Raji (cell line): ENCODE results near the gene CYB5B.

ENCODE experiments used
- POLR2A ChIP-seq: IDR thresholded peaks from 2 replicates; pipeline ENCODE4 v1.6.1; 2011; ENCODE audit warnings: low read depth, low read length, control low read depth; ENCODE audit not compliant: insufficient read depth

Gene CYB5B

DNA sequence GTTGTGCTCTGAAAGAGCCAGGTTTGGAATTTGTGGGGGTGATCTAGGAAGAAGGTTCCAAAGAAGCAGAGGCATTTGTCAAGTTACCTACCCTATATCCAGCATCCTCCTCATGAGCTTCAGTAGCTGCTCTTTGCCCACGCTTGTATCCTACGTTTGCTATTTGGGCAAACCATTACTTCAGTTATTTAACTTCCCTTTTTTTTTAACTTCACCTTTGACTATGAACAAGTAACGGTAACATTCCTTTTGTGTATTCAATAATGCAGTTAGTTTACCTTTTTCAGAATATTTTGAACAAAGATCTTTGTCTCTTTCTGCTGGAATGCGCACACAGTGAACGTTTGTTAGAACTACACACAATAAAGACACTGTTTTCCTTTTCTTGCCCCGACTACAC, 41.5 kb downstream of the CYB5B start:
- TF ChIP-seq POLR2A, result no peak

DNA sequence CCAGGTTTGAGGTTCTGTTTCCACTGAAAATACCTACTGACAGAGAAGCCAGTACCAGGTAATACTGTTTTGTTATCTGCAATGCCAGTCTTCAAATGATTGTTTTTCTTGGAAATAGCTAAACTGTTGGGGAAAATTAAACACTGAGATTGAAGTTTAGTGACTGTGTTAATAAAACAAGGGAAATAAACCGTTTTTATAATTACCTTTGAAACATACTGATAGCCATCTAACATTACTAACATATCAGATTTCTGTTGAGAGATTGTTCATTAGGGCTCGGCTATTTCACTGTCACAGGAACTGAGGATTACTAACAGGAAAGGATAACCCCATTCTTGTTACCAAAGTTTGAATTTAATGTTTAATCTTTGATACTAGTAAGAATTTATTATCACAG, 42.1 kb downstream of the CYB5B start:
- TF ChIP-seq POLR2A, result no peak

DNA sequence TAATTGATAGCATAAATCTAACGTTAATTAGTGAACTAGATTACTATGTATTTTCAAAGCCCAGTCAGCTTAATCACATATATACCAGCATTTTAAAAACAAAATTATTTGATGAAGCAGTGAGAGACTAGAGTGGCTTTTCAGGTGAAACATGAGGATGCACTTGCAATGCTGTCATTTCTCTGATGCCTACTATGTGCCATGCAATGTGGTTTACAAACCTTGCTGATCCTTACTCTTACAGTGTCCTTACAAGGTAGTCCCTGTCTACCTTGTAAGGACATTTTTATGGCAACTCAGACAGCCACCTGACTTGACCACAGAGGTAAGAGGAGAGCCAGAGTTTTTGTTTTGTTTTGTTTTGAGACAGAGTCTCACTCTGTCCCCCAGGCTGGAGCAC, 42.7 kb downstream of the CYB5B start:
- TF ChIP-seq POLR2A, result no peak

DNA sequence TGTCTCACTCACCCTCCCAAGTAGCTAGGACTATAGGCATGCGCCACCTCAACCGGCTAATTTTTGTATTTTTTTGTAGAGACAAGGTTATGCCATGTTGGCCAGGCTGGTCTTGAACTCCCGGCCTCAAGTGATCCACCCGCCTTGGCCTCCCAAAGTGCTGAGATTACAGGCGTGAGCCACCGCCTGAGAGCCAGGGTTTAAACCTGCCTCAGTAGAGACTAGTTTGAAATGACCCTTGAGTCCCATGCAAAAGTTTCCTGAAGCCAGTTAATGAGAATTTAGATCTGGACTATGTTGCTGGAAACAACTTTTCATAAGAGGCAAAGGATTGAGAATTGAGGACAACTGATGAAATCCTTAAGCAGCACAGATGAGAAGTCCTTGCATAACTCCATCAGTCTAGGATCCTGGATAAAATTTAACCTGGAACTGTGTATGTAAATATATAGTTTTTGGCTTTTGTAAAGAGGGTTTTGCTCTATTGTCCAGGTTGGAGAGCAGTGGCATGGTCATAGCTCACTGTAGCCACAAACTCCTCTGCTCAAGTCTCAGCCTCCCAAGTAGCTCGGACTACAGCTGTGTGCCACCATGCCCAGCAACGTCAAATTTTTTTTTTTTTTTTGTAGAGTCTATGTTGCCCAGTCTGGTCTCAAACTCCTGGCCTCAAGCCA, 43.2 kb downstream of the CYB5B start:
- TF ChIP-seq POLR2A, result no peak

DNA sequence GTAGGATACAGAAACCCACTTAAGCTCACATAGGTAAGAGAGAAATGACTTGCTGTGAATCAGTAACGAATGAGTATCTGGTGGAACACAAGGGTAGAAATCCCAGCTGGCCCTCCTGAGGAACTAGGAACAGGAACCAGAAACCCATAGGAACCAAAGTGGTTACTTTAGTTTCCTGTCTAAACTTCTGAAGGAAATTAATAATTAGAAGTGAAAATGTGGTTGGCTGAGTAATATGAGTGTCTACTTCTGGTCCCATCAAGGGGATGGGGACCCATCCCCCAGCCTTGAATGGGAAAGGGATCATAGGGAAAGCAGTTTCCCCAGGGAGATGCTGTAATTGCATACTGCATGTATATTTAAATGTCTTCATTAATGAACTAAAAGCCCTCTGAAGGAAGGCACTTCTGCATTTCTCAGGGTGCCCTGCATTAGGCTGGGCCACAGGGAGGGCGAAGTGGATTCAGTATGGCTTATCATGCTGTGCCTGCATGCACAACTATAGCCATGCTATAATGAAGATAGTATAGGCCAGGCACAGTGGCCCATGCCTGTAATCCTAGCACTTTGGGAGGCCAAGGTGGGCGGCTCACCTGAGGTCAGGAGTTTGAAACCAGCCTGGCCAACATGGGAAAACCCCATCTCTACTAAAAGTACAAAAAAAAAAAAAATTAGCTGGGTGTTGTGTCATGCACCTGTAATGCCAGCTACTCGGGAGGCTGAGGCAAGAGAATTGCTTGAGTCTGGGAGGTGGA, 45.6 kb downstream of the CYB5B start:
- TF ChIP-seq POLR2A, result no peak

DNA sequence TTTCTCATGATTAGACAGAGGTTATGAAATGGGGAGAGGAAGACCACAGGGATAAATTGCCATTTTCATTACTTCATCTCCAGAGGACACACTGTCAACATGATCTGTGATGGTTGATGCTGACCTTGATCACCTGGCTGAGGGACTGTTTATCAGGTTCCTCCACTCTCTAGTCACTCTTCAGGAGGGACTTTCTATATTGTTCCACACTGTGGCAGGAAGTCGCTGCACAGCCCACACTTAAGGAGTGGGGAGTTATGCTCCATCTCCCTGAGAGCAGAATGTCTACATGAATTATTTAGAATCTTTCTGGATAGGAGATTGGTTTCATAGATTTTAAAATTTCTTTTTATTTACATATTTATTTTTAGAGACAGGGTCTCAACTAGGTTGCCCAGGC, 46.7 kb downstream of the CYB5B start:
- TF ChIP-seq POLR2A, result no peak

DNA sequence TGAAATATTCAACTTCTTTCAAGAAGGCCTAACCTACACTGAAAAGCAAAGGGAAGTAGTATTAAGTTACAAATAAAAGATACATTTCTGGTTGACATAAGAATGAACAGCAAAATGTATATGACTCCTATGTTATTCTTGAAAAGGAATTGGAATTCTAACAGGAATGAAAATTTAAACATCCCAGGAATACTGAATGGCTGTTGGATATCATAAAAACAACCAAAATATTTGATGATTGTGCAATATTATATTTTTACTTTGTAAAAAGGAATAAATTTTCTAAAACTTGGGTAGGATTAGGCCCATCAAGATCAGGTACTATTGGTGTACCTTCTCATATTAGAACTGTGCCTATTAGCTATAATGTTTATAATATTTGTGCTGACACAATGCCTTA, 50.0 kb downstream of the CYB5B start:
- TF ChIP-seq POLR2A, result no peak

DNA sequence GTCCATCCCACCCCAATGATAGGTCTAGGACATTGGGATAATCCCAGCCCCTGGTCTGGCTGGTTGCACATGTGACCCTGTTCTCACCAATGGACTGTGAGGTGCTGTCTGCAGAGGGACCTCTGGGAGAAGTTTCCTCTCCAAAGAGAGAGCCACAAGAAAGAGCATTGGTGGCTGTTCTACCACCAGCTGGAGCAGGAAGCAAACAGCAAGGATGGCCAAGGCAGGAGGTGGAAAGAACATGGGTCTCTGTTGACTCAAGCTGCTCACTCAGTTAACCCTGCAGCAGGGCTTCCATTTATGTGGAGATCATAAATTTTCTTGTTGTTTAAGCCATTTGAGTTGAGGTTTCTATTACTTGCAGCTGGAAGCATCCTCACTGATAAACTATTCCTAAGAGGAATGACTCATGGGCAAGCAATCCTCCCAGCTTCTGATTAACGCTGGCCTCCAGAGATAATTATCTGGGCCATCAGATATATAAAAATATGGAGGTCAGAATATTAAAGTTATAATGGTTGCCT, 52.6 kb downstream of the CYB5B start:
- no peak for TF ChIP-seq POLR2A

DNA sequence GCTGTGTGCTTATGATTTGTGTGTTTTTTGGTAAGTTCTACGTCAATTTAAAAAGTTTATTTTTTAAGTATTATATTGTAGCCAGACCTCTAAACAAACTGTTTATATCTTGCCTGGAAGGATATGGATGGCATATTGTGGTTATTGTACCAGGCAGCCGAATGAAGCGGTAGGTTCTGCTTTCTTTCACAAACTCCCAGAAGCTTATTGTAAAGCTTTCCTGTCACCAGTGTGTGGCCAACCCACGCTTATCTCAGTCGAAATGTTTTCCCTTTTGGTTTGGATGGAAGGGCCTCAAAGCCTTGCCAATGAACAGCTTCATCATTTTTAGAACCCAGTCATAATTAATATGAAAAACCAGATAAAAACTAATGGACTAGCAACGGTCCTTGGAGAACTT, 53.1 kb downstream of the CYB5B start:
- TF ChIP-seq POLR2A, result no peak

DNA sequence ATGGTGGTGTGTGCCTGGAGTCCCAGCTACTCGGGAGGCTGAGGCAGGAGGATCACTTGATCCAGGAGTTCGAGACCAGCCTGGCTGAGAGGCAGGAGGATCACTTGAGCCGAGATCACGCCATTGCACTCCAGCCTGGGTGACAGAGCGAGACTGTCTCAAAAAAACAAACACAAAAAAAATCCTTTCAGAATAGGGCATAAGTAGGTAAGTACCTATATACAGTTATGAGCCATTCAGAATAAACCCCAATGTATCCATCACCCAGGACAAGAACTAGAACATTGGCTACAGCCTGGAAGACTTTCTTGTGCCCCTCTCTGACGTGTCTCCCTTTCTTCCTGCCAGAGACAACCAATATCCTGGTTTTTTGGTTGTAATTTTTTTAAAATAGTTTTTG, 54.3 kb downstream of the CYB5B start:
- no peak for TF ChIP-seq POLR2A

DNA sequence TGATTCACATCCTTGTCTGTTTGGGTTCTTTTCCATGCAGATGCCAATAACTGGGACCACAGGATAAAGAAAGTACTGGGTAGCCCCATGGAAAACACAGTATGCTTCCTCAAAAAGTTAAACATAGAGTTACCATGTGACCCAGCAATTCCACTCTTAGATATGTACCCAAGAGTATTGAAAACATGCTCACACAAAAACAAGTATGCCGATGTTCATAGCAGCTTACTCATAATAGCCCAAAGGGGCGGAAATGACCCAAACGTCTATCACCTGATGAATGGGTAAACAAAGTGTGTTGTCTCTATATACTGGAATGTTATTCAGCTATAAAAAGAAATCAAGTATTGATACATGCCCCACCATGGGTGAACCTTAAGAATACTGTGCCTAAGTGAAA, 55.4 kb downstream of the CYB5B start:
- no peak for TF ChIP-seq POLR2A

DNA sequence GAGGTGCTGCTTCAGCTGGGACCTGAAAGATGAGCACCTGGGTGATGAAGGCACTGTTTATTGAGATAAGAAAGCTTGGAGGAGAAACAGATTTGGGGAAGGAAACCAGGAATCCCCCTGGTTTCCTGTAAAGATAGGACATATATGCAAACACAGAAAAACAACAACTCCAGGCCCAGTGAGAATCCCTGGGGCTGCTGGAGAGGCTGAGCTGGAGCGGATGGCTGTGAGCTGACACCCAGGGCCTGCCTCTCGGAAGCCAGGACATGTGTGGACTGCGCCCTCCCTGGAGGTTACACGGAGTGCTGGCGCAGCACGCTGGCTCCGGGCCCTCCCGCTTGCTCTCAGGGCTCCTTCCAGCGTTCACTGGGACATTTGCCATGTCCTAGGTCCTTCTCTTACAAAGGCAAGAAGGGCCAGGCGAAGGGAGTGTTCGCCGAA, 57.5 kb downstream of the CYB5B start:
- no peak for TF ChIP-seq POLR2A

DNA sequence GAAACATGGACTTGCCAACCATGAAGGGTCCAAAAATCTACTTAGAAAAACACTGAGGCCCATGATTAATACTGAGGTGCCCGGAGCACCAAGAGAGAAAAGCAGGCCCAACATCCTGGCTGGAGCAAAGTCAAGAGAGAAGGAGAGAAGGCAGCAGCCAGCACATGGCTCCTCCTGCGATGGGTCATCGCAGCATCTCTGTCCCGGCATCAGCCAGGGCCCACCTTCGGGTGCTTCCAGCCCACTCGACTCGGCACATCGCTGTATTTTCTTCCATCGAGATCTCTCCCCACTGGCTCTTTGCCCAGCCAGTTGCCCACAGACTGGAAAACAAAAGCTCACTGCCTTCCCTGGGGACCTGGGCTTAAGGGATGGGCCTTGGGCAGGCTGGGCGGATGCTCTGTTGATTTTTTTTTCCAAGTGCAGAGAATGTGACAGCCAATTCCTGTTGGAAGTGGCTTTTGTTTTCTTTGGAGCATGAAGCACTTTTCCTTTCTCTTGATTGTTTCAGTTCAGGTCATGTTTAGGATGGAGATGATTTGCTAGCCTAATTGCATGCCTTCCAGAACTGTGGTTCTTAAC, 58.1 kb downstream of the CYB5B start:
- TF ChIP-seq POLR2A, result no peak

DNA sequence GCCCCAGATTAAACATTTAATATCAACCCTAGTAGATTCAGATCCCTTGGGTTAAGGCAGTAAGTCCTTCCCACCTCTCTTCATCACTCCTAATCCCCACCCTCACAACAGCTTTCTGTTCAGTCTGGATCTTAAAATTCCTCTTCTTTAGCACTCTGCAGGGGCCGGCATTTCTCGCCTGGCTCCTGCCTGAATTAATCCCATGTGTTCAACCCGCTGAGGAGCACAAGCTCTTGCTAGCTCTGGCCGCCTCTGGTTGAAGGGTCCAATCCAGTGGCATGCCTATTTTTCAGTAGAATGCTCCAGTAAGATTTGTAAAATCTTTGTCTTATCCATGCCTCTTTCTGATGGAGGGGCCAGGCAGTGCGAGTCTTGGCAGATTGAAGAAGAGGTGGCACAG, 59.2 kb downstream of the CYB5B start:
- TF ChIP-seq POLR2A, result no peak

DNA sequence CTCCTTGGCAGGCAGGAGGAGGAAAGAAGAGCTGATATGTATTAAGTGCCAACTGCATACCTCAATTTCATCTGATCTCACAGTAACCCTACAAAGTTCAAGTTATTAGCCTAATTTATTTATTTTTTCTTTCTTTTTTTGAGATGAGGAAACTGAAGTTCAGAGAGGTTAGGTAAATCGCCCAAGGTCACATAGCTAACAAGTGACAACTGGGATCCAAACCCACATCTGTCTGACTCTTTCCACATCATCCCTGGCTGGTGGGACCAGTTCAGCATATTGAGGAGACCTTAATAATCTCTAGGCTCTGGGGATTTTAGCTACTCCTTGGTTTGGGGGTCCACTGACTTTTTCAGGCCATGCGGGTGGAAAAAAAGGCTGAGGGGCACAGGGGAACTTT, 60.9 kb downstream of the CYB5B start:
- no peak for TF ChIP-seq POLR2A

DNA sequence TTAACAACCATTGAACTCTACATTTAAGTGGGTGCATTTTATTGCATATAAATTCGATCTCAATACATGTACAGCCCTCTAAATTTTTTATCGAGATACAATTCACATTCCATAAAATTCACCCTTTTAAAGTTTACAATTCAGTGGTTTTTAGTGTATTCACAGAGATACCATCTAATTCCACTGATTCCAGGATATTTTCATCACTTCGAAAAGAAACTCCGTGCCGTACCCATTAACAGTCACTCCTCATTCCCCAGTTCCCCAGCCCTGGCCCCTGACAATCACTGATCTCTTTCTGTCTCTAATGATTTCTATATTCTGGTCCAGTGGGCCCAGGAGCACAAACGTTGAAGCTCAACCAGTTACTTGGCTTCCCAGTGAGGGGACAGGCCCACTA, 61.4 kb downstream of the CYB5B start:
- TF ChIP-seq POLR2A, result no peak

DNA sequence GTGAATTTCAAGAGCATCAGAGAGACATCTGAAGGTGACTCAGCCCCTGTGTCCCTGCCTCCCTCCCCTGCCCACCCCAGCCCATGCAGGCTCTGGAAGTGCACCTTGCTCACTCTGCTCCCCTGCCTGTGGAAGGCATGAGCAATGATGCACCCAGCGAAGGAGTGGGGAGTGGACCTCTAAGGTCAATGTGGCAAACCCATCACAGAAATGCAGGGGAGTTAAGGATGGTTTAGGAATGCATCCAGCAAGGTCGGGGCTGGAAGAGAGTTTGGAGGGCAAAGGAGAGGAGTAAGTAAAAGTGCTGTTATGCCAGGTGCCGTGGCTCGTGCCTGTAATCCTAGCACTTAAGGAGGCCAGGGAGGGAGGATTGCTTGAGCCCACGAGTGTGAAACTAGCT, 61.9 kb downstream of the CYB5B start:
- TF ChIP-seq POLR2A, result no peak

DNA sequence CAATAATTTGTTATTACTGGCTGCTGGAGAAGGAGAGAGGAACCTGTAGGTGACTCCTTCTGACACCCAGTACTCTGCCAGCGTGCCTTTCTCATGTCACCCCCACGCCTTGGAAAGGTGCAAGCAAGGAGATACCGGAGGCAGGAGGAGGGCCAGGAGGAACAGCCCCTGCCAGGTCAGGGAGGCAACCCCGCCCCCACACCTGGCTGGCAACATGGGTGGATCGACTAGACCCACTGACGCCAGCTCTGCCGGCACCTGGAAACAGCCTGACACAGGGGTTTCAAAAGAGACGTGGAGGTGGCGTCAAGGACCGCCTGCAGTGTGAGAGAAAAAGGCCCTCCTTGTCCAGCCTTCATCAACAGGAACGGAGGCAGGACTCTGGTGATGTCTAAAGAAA, 62.3 kb downstream of the CYB5B start:
- no peak for TF ChIP-seq POLR2A
